Middle frontal gyrus (tissue), 1 donor: ENCODE measurements around the gene BAHCC1.

Source experiments
- DNase-seq: peaks from one replicate; pipeline ENCODE4 v3.0.0-alpha.2; 2015; ENCODE audit warnings: low spot score; ENCODE audit errors: extremely low spot score

The BAHCC1 gene

GRCh38 chr17:81426393-81427172 is 31.3 kb downstream of the BAHCC1 start:
- no peak for DNase-seq

GRCh38 chr17:81427173-81428120 is 32.2 kb downstream of the BAHCC1 start:
- no peak for DNase-seq

- DNase-seq = no peak
Observed at GRCh38 chr17:81428121-81428515, 32.9 kb downstream of the BAHCC1 start.

- DNase-seq = no peak
Observed at GRCh38 chr17:81428516-81428915, 33.3 kb downstream of the BAHCC1 start.

GRCh38 chr17:81428948-81429774 is 33.9 kb downstream of the BAHCC1 start:
- peak; percentile 62 for DNase-seq

- DNase-seq = no peak
Observed at GRCh38 chr17:81429821-81430551, 34.7 kb downstream of the BAHCC1 start.

GRCh38 chr17:81431545-81432482 is 36.6 kb downstream of the BAHCC1 start:
- DNase-seq = no peak

- no peak for DNase-seq
Observed at GRCh38 chr17:81432941-81433340, 37.7 kb downstream of the BAHCC1 start.

GRCh38 chr17:81433656-81434055 is 38.4 kb downstream of the BAHCC1 start:
- DNase-seq = no peak

GRCh38 chr17:81434072-81434471 is 38.8 kb downstream of the BAHCC1 start:
- DNase-seq = no peak

- no peak for DNase-seq
Observed at GRCh38 chr17:81434681-81435417, 39.6 kb downstream of the BAHCC1 start.

- DNase-seq = no peak
Observed at GRCh38 chr17:81435652-81436293, 40.5 kb downstream of the BAHCC1 start.

GRCh38 chr17:81436294-81436849 is 41.1 kb downstream of the BAHCC1 start:
- DNase-seq = no peak

GRCh38 chr17:81437191-81437651 is 42.0 kb downstream of the BAHCC1 start:
- no peak for DNase-seq

- DNase-seq = no peak
Observed at GRCh38 chr17:81438007-81438659, 42.9 kb downstream of the BAHCC1 start.

- DNase-seq = no peak
Observed at GRCh38 chr17:81438688-81439087, 43.4 kb downstream of the BAHCC1 start.

GRCh38 chr17:81440051-81440471 is 44.8 kb downstream of the BAHCC1 start:
- no peak for DNase-seq
